OCI-LY3 (cell line): ENCODE measurements around the gene TMOD4.

ENCODE experiments used
- EZH2phosphoT487 ChIP-seq: fragments of 200-600 bp; shearing (Covaris generic); IDR thresholded peaks from 2 replicates; pipeline ENCODE4 v1.6.1; 2018; ENCODE audit warnings: antibody characterized with exemption, mixed run types, low read depth
- TF ChIP-seq, protein P1 (sequence below): fragments of 200-600, 300-600 bp; sonication (generic); IDR thresholded peaks from 2 replicates; pipeline ENCODE4 v1.5.1; 2014; ENCODE audit warnings: antibody characterized with exemption, low read length, low read depth

DNA sequence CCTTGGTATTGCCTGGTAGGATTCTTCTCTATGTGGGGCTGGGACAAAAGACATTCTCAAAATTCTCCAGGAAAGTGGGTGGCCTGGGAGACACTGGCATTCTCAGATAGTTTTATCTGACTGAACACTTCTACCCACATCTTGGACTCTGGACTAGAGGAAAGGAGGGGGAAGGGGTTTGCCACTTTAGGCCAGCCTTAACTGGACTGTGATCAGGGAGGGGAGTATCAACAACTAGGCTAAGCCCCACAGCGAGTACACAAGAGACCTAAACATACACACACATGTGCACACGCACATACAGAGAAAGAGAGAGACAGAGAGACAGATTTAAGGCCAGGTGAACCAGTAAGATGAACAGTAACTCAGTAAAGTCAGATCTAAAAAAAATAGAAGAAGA, 28.1 kb downstream of the TMOD4 start:
- TF ChIP-seq, protein P1, sequence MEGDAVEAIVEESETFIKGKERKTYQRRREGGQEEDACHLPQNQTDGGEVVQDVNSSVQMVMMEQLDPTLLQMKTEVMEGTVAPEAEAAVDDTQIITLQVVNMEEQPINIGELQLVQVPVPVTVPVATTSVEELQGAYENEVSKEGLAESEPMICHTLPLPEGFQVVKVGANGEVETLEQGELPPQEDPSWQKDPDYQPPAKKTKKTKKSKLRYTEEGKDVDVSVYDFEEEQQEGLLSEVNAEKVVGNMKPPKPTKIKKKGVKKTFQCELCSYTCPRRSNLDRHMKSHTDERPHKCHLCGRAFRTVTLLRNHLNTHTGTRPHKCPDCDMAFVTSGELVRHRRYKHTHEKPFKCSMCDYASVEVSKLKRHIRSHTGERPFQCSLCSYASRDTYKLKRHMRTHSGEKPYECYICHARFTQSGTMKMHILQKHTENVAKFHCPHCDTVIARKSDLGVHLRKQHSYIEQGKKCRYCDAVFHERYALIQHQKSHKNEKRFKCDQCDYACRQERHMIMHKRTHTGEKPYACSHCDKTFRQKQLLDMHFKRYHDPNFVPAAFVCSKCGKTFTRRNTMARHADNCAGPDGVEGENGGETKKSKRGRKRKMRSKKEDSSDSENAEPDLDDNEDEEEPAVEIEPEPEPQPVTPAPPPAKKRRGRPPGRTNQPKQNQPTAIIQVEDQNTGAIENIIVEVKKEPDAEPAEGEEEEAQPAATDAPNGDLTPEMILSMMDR, result no peak
- no peak for TF ChIP-seq EZH2phosphoT487
